ENCODE data around the gene SGPP2. TPM values are rescaled to one million over a fixed set of nuclear protein-coding genes. Genes with fewer than 3 reads are reported as not detected.

SGPP2 gene, protein sequence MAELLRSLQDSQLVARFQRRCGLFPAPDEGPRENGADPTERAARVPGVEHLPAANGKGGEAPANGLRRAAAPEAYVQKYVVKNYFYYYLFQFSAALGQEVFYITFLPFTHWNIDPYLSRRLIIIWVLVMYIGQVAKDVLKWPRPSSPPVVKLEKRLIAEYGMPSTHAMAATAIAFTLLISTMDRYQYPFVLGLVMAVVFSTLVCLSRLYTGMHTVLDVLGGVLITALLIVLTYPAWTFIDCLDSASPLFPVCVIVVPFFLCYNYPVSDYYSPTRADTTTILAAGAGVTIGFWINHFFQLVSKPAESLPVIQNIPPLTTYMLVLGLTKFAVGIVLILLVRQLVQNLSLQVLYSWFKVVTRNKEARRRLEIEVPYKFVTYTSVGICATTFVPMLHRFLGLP
- total RNA-seq = 13.0 and 45.8 TPM in 2 replicates

DNA sequence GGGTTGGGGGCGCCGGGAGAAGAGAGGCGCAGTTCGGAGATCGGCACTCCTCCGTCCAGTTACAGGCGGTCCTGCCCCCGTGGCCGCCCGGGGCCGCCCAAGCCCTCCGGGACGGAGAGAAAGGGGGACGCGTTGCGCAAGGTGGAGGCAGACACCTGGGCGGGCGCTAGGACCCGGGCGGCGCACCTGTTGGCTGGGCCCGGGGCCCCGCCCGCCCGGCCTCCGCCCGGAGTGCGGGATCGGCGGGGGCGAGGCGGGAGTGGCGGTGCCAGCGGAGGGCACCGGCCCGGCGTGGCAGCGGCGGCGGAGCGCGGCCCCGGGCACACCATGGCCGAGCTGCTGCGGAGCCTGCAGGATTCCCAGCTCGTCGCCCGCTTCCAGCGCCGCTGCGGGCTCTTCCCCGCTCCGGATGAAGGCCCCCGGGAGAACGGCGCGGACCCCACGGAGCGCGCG lies at the start of gene SGPP2:
Gene SGPP2, plus strand, starts transcription at position 268 of the 453 bp plus-strand sequence. Its CDS starts 60 bp downstream, at position 328.

Other genes starting within 250 kb of the SGPP2 start
- 5.8 TPM in 1 of 2 replicates, not detected in the other for gene PAX3, start 125.5 kb upstream of the SGPP2 start, total RNA-seq
- 22.6 and 23.2 TPM in 2 replicates for gene FARSB, start 231.5 kb downstream of the SGPP2 start, total RNA-seq
- not detected in 2 replicates for gene MOGAT1, start 247.1 kb downstream of the SGPP2 start, total RNA-seq